Body of pancreas (tissue), 4 donors: ENCODE data around the gene ERBB2.

ENCODE experiments used
- POLR2A ChIP-seq, 3 donors: fragments of 450-650 bp; IDR thresholded peaks; one replicate each; pipeline ENCODE4 v1.6.1; 2016; ENCODE audit warnings: antibody characterized with exemption in 3 of 3, mild to moderate bottlenecking in 2 of 3
- TF ChIP-seq, protein P1 (sequence below), 7 experiments: fragments of 450-650 bp in 4 of 7; fragments of 200-600 bp in 3 of 7; sonication (generic) in 3 of 7; IDR thresholded peaks; one replicate each; pipeline ENCODE4 v1.5.1; 2016 to 2019; ENCODE audit warnings: antibody characterized with exemption in 7 of 7

DNA sequence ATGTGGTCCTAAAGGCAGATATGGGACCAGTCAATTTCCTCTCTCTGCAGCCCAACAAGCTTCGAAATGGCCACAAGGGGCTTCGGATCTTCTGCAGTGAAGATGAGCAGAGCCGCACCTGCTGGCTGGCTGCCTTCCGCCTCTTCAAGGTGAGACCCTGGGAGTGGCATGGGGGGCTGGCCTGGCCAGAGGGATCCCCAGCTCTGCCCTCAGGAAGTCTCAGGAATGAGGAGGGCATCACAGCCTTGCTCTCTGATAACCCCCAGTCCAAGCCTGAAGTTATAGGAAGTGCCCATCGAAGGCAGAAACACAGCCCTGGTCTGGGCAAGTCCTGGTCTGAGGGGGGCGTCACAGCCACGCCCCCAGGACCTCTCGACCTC lies 45.0 kb downstream of the ERBB2 start:
- TF ChIP-seq, protein P1, sequence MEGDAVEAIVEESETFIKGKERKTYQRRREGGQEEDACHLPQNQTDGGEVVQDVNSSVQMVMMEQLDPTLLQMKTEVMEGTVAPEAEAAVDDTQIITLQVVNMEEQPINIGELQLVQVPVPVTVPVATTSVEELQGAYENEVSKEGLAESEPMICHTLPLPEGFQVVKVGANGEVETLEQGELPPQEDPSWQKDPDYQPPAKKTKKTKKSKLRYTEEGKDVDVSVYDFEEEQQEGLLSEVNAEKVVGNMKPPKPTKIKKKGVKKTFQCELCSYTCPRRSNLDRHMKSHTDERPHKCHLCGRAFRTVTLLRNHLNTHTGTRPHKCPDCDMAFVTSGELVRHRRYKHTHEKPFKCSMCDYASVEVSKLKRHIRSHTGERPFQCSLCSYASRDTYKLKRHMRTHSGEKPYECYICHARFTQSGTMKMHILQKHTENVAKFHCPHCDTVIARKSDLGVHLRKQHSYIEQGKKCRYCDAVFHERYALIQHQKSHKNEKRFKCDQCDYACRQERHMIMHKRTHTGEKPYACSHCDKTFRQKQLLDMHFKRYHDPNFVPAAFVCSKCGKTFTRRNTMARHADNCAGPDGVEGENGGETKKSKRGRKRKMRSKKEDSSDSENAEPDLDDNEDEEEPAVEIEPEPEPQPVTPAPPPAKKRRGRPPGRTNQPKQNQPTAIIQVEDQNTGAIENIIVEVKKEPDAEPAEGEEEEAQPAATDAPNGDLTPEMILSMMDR (IDR thresholded peaks at IDR 0.05): no peak
- no peak for TF ChIP-seq POLR2A (IDR thresholded peaks at IDR 0.05)
